Ovary (tissue), 9 donors: ENCODE results near the gene STARD7. TPM values are rescaled to one million over a fixed set of nuclear protein-coding genes. Genes with fewer than 3 reads are reported as not detected.
A peak's percentile ranks its signal among the peaks of the same experiment; 100 is the strongest.

Experiments
- DNase-seq, 5 donors: peaks; one replicate each; pipeline ENCODE4 v3.0.0-alpha.2; 2019 to 2020
- H3K27ac ChIP-seq, 2 donors: fragments of 200-600 bp; one replicate each; pipeline versions ENCODE4 v1.5.1 to v1.8.0; 2019 to 2022
- H3K27me3 ChIP-seq: fragments of 200-600 bp; one replicate; pipeline ENCODE4 v1.8.0; 2022
- H3K36me3 ChIP-seq: fragments of 200-600 bp; sonication (generic); one replicate; pipeline ENCODE4 v1.5.1; 2019
- H3K4me1 ChIP-seq: one replicate; pipeline ENCODE4 v1.8.1; 2013; ENCODE audit warnings: mild to moderate bottlenecking, moderate library complexity; ENCODE audit not compliant: insufficient read depth
- H3K4me3 ChIP-seq: fragments of 200-600 bp; sonication (generic); one replicate; pipeline ENCODE4 v1.5.1; 2017
- H3K9me3 ChIP-seq, 2 donors: fragments of 200-600 bp in 1 of 2; sonication (generic) in 1 of 2; one replicate each; pipeline versions ENCODE4 v1.5.1 to v1.8.1; 2013 to 2019; ENCODE audit warnings: mild to moderate bottlenecking in 1 of 2, moderate library complexity in 1 of 2
- EP300 ChIP-seq: sonication (generic); formaldehyde crosslinking; IDR thresholded peaks from one replicate; pipeline ENCODE4 v1.6.1; 2017; ENCODE audit warnings: antibody characterized with exemption
- POLR2A ChIP-seq: fragments of 450-650 bp; IDR thresholded peaks from one replicate; pipeline ENCODE4 v1.6.1; 2017; ENCODE audit warnings: antibody characterized with exemption, mild to moderate bottlenecking, moderate library complexity
- WGBS, 3 donors: extraction: QIAGEN DNeasy Blood & Tissue Kit in 1 of 3; methylation state at CpG; one replicate each; pipeline versions ENCODE4 v1.1.5 to v1.1.7; 2013 to 2017; 5-methylcytosine and 5-hydroxymethylcytosine counted together
- intact Hi-C, 4 donors: fragments of 100-400 bp; cut with DNase I; formaldehyde crosslinking; loops; one replicate each; pipeline versions ENCODE4 v1.11.0 to v1.15.1; 2022 to 2023
- polyA plus RNA-seq, 2 donors: library from polyadenylated mRNA; stranded (reverse); fragments of 200-250 nt in 1 of 2; fragments of 350-450 nt in 1 of 2; fragmentation: Illumina TruSeq in 1 of 2; extraction: RNeasy Lipid Tissue Mini Kit (QIAGEN cat#74804) in 1 of 2; gene quantifications; one replicate each; pipeline ENCODE4 v1.2.3, GENCODE V29; 2013 to 2014
- total RNA-seq, 7 donors: library from RNA; depleted of rRNA in 2 of 7; stranded (reverse); fragments of >200 nt in 2 of 7; fragmentation: NEBNext Ultra II Directional in 3 of 7; extraction: Animal tissue kit (Norgen Biotek cat#: 25700) in 3 of 7; gene quantifications; one replicate each; pipeline versions ENCODE4 v1.1.0 to v1.2.4, GENCODE V29; 2016 to 2023
- TF ChIP-seq, protein P1 (sequence below), 3 donors: fragments of 450-650 bp in 2 of 3; fragments of 200-600 bp in 1 of 3; IDR thresholded peaks; one replicate each; pipeline versions ENCODE4 v1.5.1 to v1.8.0; 2016 to 2022; ENCODE audit warnings: antibody characterized with exemption in 3 of 3, mild to moderate bottlenecking in 1 of 3
- donor health status: DM: no; HTN: no; CAD: no; lungs with moderate emphysema.
- donor health status: DM: no; HTN: no; CAD: no.
- donor health status: Bipolar disorder and iron deficiency.
- donor health status: DM: yes; HTN: yes; CAD: no.
- donor health status: DM: no; HTN: no; CAD: no.
- donor health status: DM: yes; HTN: yes; CAD: no.

Gene STARD7
- total and polyA plus RNA-seq, 9 donors = 32.7 to 90.9 (median 73.8) TPM

DNA sequence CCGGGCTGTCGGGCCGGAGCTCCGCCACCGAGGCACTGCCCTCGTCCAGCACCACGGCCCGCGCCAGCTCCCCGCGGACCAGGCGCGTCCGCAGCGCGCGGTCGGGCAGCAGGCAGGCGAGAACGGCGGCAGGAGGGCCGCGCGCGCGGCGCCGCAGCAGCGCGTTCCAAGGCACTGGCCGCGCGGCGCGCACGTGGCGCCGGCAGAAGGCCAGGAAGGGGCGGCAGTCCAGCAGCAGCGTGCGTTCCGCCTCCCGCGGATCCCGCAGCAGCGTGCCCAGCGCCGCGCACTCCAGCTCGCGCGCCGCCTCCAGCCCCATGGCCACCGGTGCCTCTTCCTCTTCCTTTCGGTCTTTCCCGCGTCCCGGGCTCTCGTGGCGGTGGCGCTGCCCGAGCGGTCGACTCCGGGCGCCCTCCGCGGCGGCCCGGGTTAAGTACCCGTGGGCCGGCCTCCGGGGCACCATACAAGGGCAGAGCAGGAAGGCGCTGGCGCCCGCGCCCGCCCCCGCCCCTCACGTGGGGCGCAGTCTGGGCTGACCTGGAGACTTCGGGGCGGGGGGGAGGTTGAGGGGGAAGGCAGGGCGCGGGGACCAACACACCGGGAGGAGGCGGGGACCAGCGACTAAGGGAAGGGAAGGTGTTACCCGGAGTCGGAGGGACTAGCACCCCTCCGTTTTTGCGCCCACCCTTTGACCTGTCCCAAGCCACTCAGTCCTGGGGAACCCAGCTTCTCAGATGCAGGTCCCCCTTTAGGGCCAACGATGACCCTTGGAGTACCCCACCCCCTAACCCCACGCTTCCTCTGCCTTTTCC lies 63.4 kb downstream of the STARD7 start, which contains the start of gene DUSP2:
TSS of gene DUSP2 (minus strand) at position 405 of the 812 bp plus-strand sequence. CDS start at position 319, 86 bp downstream.
- peak within 1 kb of the TSS; percentile 45 for H3K4me3 ChIP-seq
- intact Hi-C loops = loop anchor here in 2 of 4 donors (5.0 to 10.0 kb wide), 2 partner anchors 112 to 120 kb away; partner anchors contain the start of genes CIAO1 (in 1 of the 2) and TMEM127 (in 1 of the 2)
- no peak within 1 kb of the TSS for H3K27ac ChIP-seq
- 2 to 20% (median 5%) methylated on average over 12 to 94 of the region's 94 CpGs for WGBS, 3 donors
- H3K27me3 ChIP-seq = no peaks in the 10 kb centered on the region
- TF ChIP-seq, protein P1, sequence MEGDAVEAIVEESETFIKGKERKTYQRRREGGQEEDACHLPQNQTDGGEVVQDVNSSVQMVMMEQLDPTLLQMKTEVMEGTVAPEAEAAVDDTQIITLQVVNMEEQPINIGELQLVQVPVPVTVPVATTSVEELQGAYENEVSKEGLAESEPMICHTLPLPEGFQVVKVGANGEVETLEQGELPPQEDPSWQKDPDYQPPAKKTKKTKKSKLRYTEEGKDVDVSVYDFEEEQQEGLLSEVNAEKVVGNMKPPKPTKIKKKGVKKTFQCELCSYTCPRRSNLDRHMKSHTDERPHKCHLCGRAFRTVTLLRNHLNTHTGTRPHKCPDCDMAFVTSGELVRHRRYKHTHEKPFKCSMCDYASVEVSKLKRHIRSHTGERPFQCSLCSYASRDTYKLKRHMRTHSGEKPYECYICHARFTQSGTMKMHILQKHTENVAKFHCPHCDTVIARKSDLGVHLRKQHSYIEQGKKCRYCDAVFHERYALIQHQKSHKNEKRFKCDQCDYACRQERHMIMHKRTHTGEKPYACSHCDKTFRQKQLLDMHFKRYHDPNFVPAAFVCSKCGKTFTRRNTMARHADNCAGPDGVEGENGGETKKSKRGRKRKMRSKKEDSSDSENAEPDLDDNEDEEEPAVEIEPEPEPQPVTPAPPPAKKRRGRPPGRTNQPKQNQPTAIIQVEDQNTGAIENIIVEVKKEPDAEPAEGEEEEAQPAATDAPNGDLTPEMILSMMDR (IDR thresholded peaks at IDR 0.05) = no peak
- TF ChIP-seq POLR2A (no peak), EP300 (no peak)
- peaks cover 6% of the 10 kb centered on the region for H3K4me1 ChIP-seq
- DNase-seq = peak; percentile 46 to 82 (median 63)
- no peaks in the 10 kb centered on the region for H3K9me3 ChIP-seq
- no peaks in the 10 kb centered on the region for H3K36me3 ChIP-seq

DNA sequence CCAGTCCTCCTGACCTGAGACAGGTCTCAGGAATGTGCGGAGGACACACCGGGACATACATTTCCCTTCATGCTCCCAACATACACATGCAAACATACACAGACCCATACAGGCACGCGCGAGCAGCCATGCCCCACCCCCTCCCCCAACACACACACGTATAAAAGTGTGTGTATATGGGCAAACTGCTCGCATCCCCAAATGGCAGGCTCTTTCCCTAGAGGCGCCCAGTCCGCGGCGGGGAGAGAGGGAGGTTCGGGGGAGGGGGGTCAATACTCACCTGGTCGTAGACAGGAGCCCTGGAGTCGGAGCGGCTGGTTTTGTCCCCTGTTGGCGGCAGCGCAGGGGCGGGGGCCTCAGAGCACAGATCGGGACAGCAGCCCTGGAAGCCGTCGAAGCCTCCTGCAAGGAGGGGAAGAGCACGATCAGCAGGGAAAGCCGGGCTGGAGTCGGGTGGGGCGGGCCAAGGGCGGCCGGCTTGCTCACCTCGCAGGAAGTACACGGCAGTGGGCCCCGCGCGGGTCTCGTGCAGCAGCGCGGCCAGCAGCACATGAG lies 64.1 kb downstream of the STARD7 start:
- TF ChIP-seq POLR2A (no peak), EP300 (no peak)
- TF ChIP-seq, protein P1 (IDR thresholded peaks at IDR 0.05) = no peak
- Histone ChIP-seq H3K4me1 (peaks cover 6% of the 10 kb centered on the region), H3K36me3 (no peaks in the 10 kb centered on the region), H3K27me3 (no peaks in the 10 kb centered on the region), H3K9me3 (no peaks in the 10 kb centered on the region), H3K4me3 (peak overlapping the region; percentile 45), H3K27ac (no peak overlapping the region)
- DNase-seq = peak in 1 of 5 donors; percentile 18
- WGBS, 3 donors = 3 to 7% (median 4%) methylated on average over 34 to 35 of the region's 35 CpGs
- intact Hi-C loops = loop anchor here in 2 of 4 donors (5.0 to 10.0 kb wide), 2 partner anchors 113 to 120 kb away; partner anchors contain the start of genes CIAO1 (in 1 of the 2) and TMEM127 (in 1 of the 2)

DNA sequence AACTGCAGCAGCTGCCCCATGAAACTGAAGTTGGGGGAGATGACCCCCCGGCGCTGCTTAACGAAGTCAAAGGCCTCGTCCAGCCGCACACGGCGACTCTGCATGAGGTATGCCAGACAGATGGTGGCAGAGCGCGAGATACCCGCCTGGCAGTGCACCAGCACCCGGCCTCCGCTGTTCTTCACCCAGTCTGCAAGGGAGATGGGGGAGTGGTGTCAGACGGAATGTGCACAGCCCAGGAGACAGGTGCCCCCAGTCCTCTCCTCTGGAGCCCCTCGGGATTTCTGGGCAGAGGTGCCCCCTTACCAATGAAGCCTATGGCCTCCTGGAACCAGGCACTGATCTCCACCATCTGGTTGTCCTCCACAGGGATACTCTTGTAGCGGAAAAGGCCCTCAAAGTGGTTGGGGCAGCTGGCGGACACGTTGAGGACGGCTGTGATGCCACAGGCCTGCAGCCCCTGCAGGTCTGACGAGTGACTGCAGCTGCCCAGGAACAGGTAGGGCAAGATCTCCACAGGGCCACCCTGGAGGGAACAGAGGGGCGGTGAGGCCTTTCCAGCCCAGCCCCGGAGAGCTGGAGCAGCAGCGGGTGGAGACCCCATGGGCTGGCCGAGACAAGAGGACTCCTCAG lies 64.7 kb downstream of the STARD7 start:
- no peaks in the 10 kb centered on the region for H3K27me3 ChIP-seq
- no peak overlapping the region for H3K27ac ChIP-seq
- no peak overlapping the region for H3K4me3 ChIP-seq
- 87 to 92% (median 88%) methylated on average over 22 to 23 of the region's 23 CpGs for WGBS, 3 donors
- DNase-seq = peak in 3 of 5 donors; percentile 7 to 34 (median 21)
- intact Hi-C loops = loop anchor here in 1 of 4 donors (10.0 kb wide), 1 partner anchor 121 kb away; the partner anchor contains the start of genes CIAO1 and TMEM127
- H3K36me3 ChIP-seq = no peaks in the 10 kb centered on the region
- TF ChIP-seq EP300 (no peak), POLR2A (no peak)
- TF ChIP-seq, protein P1 (IDR thresholded peaks at IDR 0.05) = no peak
- no peaks in the 10 kb centered on the region for H3K9me3 ChIP-seq
- peaks cover 6% of the 10 kb centered on the region for H3K4me1 ChIP-seq

DNA sequence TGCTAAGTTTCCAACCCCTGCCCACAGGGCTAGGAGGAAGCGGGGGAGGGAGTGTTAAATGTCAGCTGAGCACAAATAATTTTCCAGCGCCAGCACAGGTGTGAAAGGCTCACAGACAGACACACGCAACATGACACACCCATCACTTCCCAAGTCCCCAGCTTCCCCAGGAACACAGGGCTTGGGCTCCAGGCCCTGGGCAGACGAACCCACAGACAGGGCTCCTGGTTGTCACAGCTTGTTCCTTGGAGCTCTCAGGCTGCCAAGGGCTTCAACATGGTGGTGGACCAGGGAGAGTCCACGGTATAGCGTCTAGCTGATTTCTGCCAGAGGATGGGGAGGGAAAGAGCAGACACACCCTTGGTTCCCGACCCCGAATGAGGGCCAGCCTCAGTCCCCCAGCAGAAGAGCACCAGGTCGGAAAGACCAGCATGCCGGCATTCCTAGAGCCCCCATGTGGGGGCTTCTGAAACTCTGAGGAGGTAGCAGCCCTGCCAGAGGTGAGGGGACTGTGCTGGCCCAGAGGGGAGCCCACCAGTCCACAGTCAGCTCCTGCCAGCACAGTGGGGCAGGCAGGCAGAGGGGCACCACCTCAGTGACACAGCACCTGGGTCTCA lies 65.3 kb downstream of the STARD7 start:
- TF ChIP-seq POLR2A (no peak), EP300 (no peak)
- TF ChIP-seq, protein P1 (IDR thresholded peaks at IDR 0.05) = no peak
- intact Hi-C loops = loop anchor here in 1 of 4 donors (10.0 kb wide), 1 partner anchor 121 kb away; the partner anchor contains the start of genes CIAO1 and TMEM127
- 80 to 90% (median 83%) methylated on average over 10 of the region's 10 CpGs for WGBS, 3 donors
- H3K9me3 ChIP-seq = no peaks in the 10 kb centered on the region
- H3K36me3 ChIP-seq = no peaks in the 10 kb centered on the region
- H3K27me3 ChIP-seq = no peaks in the 10 kb centered on the region
- H3K4me3 ChIP-seq = no peak overlapping the region
- H3K27ac ChIP-seq = no peak overlapping the region
- peak in 1 of 5 donors; percentile 10 for DNase-seq
- peaks cover 6% of the 10 kb centered on the region for H3K4me1 ChIP-seq
